Measurements from ENCODE around the gene BAD. TPM values are rescaled to one million over a fixed set of nuclear protein-coding genes. Genes with fewer than 3 reads are reported as not detected.
A peak's percentile ranks its signal among the peaks of the same experiment; 100 is the strongest.

The BAD gene
- total RNA-seq, 3 donors from 2014 or later: 56.8 to 90.9 (median 75.4) TPM

DNA sequence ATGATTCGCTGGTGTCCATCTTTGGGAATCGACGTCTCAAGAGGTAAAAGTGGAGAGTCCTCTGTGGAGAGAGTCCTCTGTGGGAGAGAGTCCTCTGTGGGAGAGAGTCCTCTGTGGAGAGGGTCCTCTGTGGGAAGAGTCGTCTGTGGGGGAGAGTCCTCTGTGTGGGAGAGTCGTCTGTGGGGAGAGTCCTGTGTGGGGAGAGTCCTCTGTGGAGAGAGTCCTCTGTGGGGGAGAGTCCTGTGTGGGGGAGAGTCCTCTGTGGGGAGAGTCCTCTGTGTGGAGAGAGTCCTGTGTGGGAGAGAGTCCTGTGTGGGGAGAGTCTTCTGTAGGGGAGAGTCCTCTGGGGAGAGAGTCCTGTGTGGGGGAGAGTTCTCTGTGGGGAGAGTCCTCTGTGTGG is 36.6 kb upstream of the BAD start:
- intact Hi-C loops (cut with DNase I, micrococcal nuclease): no loop called here
- H3K9me3 ChIP-seq: no peaks in the 10 kb centered on the region
- H3K4me3 ChIP-seq: no peak overlapping the region
- peaks cover 26% of the 10 kb centered on the region for H3K4me1 ChIP-seq (ENCODE audit: low read depth)
- ATAC-seq (no peak), DNase-seq (no peak)
- TF ChIP-seq, protein P1, sequence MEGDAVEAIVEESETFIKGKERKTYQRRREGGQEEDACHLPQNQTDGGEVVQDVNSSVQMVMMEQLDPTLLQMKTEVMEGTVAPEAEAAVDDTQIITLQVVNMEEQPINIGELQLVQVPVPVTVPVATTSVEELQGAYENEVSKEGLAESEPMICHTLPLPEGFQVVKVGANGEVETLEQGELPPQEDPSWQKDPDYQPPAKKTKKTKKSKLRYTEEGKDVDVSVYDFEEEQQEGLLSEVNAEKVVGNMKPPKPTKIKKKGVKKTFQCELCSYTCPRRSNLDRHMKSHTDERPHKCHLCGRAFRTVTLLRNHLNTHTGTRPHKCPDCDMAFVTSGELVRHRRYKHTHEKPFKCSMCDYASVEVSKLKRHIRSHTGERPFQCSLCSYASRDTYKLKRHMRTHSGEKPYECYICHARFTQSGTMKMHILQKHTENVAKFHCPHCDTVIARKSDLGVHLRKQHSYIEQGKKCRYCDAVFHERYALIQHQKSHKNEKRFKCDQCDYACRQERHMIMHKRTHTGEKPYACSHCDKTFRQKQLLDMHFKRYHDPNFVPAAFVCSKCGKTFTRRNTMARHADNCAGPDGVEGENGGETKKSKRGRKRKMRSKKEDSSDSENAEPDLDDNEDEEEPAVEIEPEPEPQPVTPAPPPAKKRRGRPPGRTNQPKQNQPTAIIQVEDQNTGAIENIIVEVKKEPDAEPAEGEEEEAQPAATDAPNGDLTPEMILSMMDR (IDR thresholded peaks at IDR 0.05): no peak
- no peaks in the 10 kb centered on the region for H3K36me3 ChIP-seq (ENCODE audit: low read depth)

DNA sequence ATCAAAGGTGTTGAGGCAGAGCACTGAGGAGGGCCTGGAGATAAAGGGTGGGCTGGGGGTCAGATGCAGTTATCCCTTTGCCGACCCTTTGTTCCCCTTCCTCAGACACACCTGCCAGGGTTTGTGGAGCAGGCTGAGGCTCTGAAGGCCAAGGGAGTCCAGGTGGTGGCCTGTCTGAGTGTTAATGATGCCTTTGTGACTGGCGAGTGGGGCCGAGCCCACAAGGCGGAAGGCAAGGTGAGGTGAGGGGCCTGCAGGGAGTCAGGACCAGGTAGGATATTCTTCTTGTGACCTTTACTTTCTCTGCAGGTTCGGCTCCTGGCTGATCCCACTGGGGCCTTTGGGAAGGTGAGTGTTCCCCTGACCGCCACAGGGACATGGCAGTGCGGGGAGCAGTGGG is 36.1 kb upstream of the BAD start:
- TF ChIP-seq, protein P1 (IDR thresholded peaks at IDR 0.05): no peak
- Histone ChIP-seq H3K9me3 (no peaks in the 10 kb centered on the region), H3K4me1 (ENCODE audit: low read depth) (peaks cover 28% of the 10 kb centered on the region), H3K36me3 (ENCODE audit: low read depth) (no peaks in the 10 kb centered on the region), H3K4me3 (no peak overlapping the region)
- intact Hi-C loops (cut with DNase I, micrococcal nuclease): no loop called here
- ATAC-seq (no peak), DNase-seq (peak in 2 of 3 donors; percentile 30 to 48)

DNA sequence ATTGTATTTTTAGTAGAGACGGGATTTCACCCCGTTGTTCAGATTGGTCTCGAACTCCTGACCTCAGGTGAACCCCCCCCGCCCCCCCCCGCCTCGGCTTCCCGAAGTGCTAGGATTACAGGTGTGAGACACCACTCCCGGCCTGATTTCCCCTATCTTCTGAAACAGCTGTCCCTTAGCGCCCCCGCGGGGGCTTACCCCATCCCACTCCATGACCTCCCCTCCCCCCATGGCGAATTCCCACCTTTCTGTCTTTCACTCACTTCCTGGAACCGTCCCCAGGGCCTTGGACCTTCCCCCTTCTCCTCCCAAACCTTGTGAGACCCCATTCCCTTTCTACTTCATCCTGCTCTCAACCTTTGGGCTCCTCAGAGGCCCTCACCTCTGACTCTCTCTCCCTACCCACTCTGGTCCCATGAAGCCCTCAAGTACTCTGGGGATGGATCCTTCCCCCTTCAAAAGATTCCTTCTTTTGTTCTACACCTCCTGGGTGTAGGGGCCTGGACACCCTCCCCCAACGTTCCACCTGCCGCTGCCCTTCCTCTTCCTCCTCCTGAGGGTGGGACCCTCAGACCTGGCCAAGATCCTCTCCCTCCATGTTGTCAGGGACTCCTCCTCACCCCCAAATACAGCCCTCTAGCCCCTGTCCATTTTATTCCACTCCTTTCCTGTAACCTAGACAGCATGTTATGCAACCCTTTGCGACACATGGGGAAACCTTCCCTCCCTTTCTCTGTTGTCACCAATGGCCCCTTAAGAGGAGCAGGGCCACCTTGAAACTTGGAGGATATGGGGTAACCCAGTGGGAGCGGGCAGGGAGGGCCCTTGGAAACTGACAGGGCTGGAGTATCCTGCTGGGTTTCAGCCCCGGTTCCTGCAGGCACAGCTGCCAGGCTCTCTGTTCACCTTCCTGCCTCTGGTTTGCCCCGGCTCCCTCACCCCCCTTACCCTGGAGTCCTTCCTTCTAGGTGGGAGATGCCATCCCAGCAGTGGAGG is 34.6 kb upstream of the BAD start:
- DNase-seq (peak; percentile 67 to 72 (median 70)), ATAC-seq (no peak)
- TF ChIP-seq, protein P1 (IDR thresholded peaks at IDR 0.05): no peak
- no peaks in the 10 kb centered on the region for H3K9me3 ChIP-seq
- H3K4me3 ChIP-seq: peak overlapping the region; percentile 69
- H3K36me3 ChIP-seq (ENCODE audit: low read depth): peaks cover 6% of the 10 kb centered on the region
- peaks cover 28% of the 10 kb centered on the region for H3K4me1 ChIP-seq (ENCODE audit: low read depth)
- intact Hi-C loops (cut with DNase I, micrococcal nuclease): no loop called here

DNA sequence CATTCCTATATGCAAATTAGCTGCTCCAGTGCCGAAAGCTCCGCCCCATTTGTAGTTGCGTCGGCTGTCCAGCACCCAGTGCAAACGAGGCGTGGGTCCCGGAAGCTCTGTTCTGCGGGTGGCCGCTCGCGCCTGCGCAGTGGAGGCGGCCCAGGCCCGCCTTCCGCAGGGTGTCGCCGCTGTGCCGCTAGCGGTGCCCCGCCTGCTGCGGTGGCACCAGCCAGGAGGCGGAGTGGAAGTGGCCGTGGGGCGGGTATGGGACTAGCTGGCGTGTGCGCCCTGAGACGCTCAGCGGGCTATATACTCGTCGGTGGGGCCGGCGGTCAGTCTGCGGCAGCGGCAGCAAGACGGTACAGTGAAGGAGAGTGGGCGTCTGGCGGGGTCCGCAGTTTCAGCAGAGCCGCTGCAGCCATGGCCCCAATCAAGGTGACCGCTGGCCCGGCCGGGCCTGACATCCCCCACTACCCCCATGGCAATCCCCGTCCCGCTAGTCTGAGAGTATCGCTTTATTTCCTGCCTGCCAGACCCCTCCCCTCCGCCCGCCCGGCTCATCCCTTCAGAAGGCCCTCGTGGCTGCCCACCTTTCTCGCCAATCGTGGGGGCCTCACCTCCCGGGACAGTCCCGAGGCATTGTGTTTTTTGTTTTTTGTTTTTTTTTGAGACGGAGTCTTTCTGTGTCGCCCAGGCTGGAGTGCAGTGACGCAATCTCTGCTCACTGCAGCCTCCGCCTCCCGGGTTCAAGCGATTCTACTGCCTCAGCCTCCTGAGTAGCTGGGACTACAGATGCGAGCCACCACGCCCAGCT is 33.7 kb upstream of the BAD start, which contains the start of gene PRDX5:
PRDX5 (plus strand) TSS at position 161 of the 805 bp plus-strand sequence; CDS start at position 256, 95 bp downstream.
- TF ChIP-seq, protein P1 (IDR thresholded peaks at IDR 0.05): peak; percentile 33
- no peaks in the 10 kb centered on the region for H3K9me3 ChIP-seq
- intact Hi-C loops (cut with DNase I, micrococcal nuclease): no loop called here
- H3K36me3 ChIP-seq (ENCODE audit: low read depth): peaks cover 6% of the 10 kb centered on the region
- DNase-seq (peak; percentile 95 to 99 (median 98)), ATAC-seq (peak; percentile 79)
- peak within 1 kb of the TSS; percentile 69 for H3K4me3 ChIP-seq
- peaks cover 32% of the 10 kb centered on the region for H3K4me1 ChIP-seq (ENCODE audit: low read depth)

DNA sequence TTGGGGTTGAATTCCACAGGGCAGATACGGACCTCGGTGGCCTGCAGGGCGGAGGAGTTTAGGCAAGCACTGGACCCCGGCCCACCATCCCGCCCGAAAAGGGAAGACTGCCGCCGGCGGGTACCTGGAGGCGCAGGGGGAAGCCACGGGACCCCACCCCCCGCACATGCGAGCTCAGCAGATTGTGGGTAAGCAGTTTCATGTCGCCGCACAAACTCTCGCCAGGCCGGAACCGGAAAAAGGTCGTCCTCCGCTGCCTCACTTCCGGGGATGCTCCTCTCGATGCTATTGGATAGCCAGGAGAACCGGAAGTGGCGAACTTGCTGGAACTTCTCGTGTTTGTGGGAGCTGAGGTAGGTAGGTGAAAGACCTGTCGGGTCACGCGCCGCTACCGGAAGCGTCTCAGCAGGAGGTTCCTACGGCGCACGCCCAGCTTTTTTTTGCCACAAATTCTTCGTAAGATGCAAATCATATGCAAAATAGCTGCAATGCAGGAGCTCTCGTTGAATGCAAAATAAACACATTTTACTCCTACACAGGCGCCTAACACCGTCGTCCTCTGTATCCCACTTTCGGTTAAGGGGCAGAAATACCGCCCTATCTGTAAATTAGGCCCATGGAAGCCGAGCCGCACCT is 33.0 kb upstream of the BAD start, which contains the start of gene TRMT112:
TRMT112 (minus strand) TSS at position 235 of the 636 bp plus-strand sequence; CDS start at position 202, 33 bp downstream.
- ATAC-seq (peak; percentile 70), DNase-seq (peak; percentile 94 to 98 (median 96))
- peaks cover 32% of the 10 kb centered on the region for H3K4me1 ChIP-seq (ENCODE audit: low read depth)
- intact Hi-C loops (cut with DNase I, micrococcal nuclease): no loop called here
- H3K9me3 ChIP-seq: no peaks in the 10 kb centered on the region
- TF ChIP-seq, protein P1 (IDR thresholded peaks at IDR 0.05): no peak
- peak within 1 kb of the TSS; percentile 69 for H3K4me3 ChIP-seq
- H3K36me3 ChIP-seq (ENCODE audit: low read depth): peaks cover 6% of the 10 kb centered on the region

All from mucosa of descending colon (tissue), 3 donors.